GM12892 (cell line): ENCODE measurements around the gene REC114.

Experiments used
- DNase-seq: peaks from one replicate; pipeline ENCODE4 v3.0.0; 2011; ENCODE audit not compliant: insufficient read length
- FAIRE-seq: peaks from 2 replicates; lab custom pipeline; 2011; peaks lifted over from hg19 to GRCh38; lab: Jason Lieb, UNC
- POLR2A ChIP-seq: IDR thresholded peaks from 2 replicates; pipeline ENCODE4 v1.6.1; 2011; ENCODE audit warnings: low read depth, low read length, control low read depth
- POLR2AphosphoS5 ChIP-seq: IDR thresholded peaks from 2 replicates; pipeline ENCODE4 v1.6.1; 2011; ENCODE audit warnings: low read depth, low read length, control low read depth
- TAF1 ChIP-seq: IDR thresholded peaks from 2 replicates; pipeline ENCODE4 v1.6.1; 2011; ENCODE audit warnings: low read depth, mild to moderate bottlenecking, control low read depth, low read length, borderline replicate concordance

The REC114 gene

GRCh38 chr15:73515527-73515926 lies 72.6 kb downstream of the REC114 start:
- DNase-seq = no peak

GRCh38 chr15:73517566-73517965 lies 74.6 kb downstream of the REC114 start:
- no peak for TF ChIP-seq POLR2AphosphoS5
- TF ChIP-seq TAF1 = no peak
- TF ChIP-seq POLR2A = no peak
- no peak for FAIRE-seq
- no peak for DNase-seq

More at GRCh38 chr15:73515527-73515926, 72.6 kb downstream of the REC114 start:
- TF ChIP-seq POLR2A = no peak
- no peak for TF ChIP-seq TAF1
- no peak for TF ChIP-seq POLR2AphosphoS5
- no peak for FAIRE-seq

- FAIRE-seq (no peak), DNase-seq (no peak)
These were observed 75.4 kb downstream of the REC114 start for GRCh38 chr15:73518180-73518862.

GRCh38 chr15:73518876-73519733 lies 76.1 kb downstream of the REC114 start:
- FAIRE-seq (no peak), DNase-seq (no peak)
- no peak for TF ChIP-seq POLR2A
- no peak for TF ChIP-seq TAF1
- no peak for TF ChIP-seq POLR2AphosphoS5

More at GRCh38 chr15:73518180-73518862, 75.4 kb downstream of the REC114 start:
- no peak for TF ChIP-seq TAF1
- TF ChIP-seq POLR2AphosphoS5 = no peak
- TF ChIP-seq POLR2A = no peak

- no peak for TF ChIP-seq POLR2A
- TF ChIP-seq POLR2AphosphoS5 = no peak
- no peak for TF ChIP-seq TAF1
- DNase-seq (no peak), FAIRE-seq (no peak)
These were observed 79.0 kb downstream of the REC114 start for GRCh38 chr15:73522011-73522410.

- DNase-seq = no peak
- no peak for FAIRE-seq
These were observed 82.0 kb downstream of the REC114 start for GRCh38 chr15:73524919-73525318.

GRCh38 chr15:73527598-73527997 lies 84.6 kb downstream of the REC114 start:
- DNase-seq (no peak), FAIRE-seq (no peak)
- TF ChIP-seq POLR2AphosphoS5 = no peak
- no peak for TF ChIP-seq POLR2A
- no peak for TF ChIP-seq TAF1

More at GRCh38 chr15:73524919-73525318, 82.0 kb downstream of the REC114 start:
- TF ChIP-seq TAF1 (no peak), POLR2A (no peak), POLR2AphosphoS5 (no peak)

- TF ChIP-seq POLR2AphosphoS5 = no peak
- no peak for TF ChIP-seq TAF1
- no peak for TF ChIP-seq POLR2A
These were observed 87.7 kb downstream of the REC114 start for GRCh38 chr15:73530649-73531048.

GRCh38 chr15:73538123-73538522 lies 95.2 kb downstream of the REC114 start:
- DNase-seq = no peak
- no peak for FAIRE-seq

More at GRCh38 chr15:73530649-73531048, 87.7 kb downstream of the REC114 start:
- DNase-seq (no peak), FAIRE-seq (no peak)

GRCh38 chr15:73538563-73539211 lies 95.7 kb downstream of the REC114 start:
- FAIRE-seq (no peak), DNase-seq (no peak)
- TF ChIP-seq TAF1 (no peak), POLR2A (no peak), POLR2AphosphoS5 (no peak)

More at GRCh38 chr15:73538123-73538522, 95.2 kb downstream of the REC114 start:
- no peak for TF ChIP-seq POLR2AphosphoS5

GRCh38 chr15:73539212-73540128 lies 96.5 kb downstream of the REC114 start:
- TF ChIP-seq POLR2AphosphoS5 = no peak
- no peak for FAIRE-seq
- DNase-seq = no peak
